GM18907 (cell line): ENCODE measurements around the gene MRPS2.
A peak's percentile ranks its signal among the peaks of the same experiment; 100 is the strongest.
"Not testable (repeated sequence)": the region's sequence is repeated elsewhere in the genome, so short reads cannot be mapped to it uniquely, and the experiment has no call there.

Experiments
- ATAC-seq: cut with Tn5 transposase; IDR thresholded peaks from one replicate; pipeline ENCODE4 v1.9.1; 2021; ENCODE audit warnings: mild to moderate bottlenecking, moderate library complexity; ENCODE audit not compliant: unreplicated experiment

MRPS2 gene

GRCh38 chr9:135500525-135501260 lies at the start of gene MRPS2:
Gene MRPS2 (plus strand): TSS chr9:135500682. CDS start chr9:135500711, 29 bp downstream.
- peak; percentile 79 for ATAC-seq

- ATAC-seq: no peak
Measured at GRCh38 chr9:135450956-135451355, 49.5 kb upstream of the MRPS2 start.

GRCh38 chr9:135451909-135452308 lies 48.6 kb upstream of the MRPS2 start:
- ATAC-seq: not testable (repeated sequence)

- ATAC-seq: no peak
Measured at GRCh38 chr9:135454737-135455136, 45.7 kb upstream of the MRPS2 start.

- ATAC-seq: no peak
Measured at GRCh38 chr9:135455401-135456030, 45.0 kb upstream of the MRPS2 start.

GRCh38 chr9:135456436-135457104 lies 43.9 kb upstream of the MRPS2 start:
- ATAC-seq: no peak

GRCh38 chr9:135458478-135458877 lies 42.0 kb upstream of the MRPS2 start:
- not testable (repeated sequence) for ATAC-seq

- ATAC-seq: no peak
Measured at GRCh38 chr9:135461936-135462335, 38.5 kb upstream of the MRPS2 start.

- no peak for ATAC-seq
Measured at GRCh38 chr9:135463140-135463539, 37.3 kb upstream of the MRPS2 start.

- no peak for ATAC-seq
Measured at GRCh38 chr9:135464181-135464580, 36.3 kb upstream of the MRPS2 start.

GRCh38 chr9:135468854-135469521 lies 31.5 kb upstream of the MRPS2 start:
- no peak for ATAC-seq

- ATAC-seq: no peak
Measured at GRCh38 chr9:135471791-135472640, 28.5 kb upstream of the MRPS2 start.

- ATAC-seq: no peak
Measured at GRCh38 chr9:135473972-135474543, 26.4 kb upstream of the MRPS2 start.

- no peak for ATAC-seq
Measured at GRCh38 chr9:135474915-135475314, 25.6 kb upstream of the MRPS2 start.

GRCh38 chr9:135476561-135477355 lies 23.7 kb upstream of the MRPS2 start:
- no peak for ATAC-seq

- no peak for ATAC-seq
Measured at GRCh38 chr9:135478191-135478590, 22.3 kb upstream of the MRPS2 start.

GRCh38 chr9:135478829-135479468 lies 21.5 kb upstream of the MRPS2 start:
- ATAC-seq: no peak

GRCh38 chr9:135479469-135480052 lies 20.9 kb upstream of the MRPS2 start, which contains the start of gene PPP1R26:
Gene PPP1R26 (plus strand): TSS chr9:135479782. CDS start chr9:135484511, 4,729 bp downstream.
- no peak for ATAC-seq
